Measurements from ENCODE around the gene GARIN5B. TPM values are rescaled to one million over a fixed set of nuclear protein-coding genes. Genes with fewer than 3 reads are reported as not detected.

Gene GARIN5B
- total RNA-seq, 1 experiment from 2014 or later, result not detected

DNA sequence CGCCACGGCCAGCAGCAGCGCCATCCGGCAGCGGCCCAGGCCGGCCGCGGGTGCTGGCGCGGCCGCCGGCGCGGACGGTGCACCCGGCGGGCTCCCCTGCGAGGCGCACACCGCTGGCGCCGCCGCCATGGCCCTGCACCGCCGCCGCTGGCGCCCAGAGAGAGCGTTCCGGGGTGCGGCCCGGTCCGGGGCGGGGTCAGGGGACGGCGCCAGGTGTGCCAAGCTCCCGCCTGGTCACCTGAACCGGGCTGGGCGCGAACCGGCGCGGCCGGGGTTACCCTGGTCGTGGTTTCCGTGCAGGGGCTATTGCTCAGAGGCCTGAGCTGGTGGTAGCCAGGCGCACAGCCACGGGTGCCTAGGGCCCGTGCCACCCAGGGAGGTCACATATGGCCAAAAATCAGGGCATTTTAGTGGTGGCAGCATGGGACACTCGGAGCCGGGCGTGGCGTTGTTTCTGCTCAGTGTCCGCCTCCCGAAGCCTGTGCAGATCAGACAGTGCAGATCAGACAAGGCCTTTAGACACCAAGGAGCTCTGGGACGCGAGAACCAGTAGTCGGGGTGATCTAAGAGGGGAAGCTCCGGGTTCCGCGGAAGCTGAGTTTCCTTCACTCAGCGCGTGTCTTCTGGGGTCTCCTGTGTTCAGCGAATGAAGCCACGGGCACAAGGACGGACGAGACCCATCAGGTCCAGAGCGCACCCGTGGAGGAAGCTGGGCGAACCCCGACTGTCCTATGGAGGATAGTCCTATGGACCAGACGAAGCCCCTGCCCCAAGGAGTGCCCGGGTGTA, 21.3 kb upstream of the GARIN5B start, which contains the start of gene TMEM238:
Gene TMEM238 (minus strand): TSS at position 162 of the 789 bp plus-strand sequence. CDS start 33 bp downstream, at position 129.
- CTCF ChIA-PET, result interaction anchor here (0.6 to 3.0 kb wide), 27 partner anchors 9 to 769 kb away, joined by 3 to 26 read pairs (median 5); partner anchors contain the start of genes DNAAF3, HSPBP1, IL11 and KMT5C
- peaks cover 35% of the 10 kb centered on the region for H3K36me3 Mint-ChIP-seq
- no peak; the same call in 1 of the 2 replicates for ATAC-seq

DNA sequence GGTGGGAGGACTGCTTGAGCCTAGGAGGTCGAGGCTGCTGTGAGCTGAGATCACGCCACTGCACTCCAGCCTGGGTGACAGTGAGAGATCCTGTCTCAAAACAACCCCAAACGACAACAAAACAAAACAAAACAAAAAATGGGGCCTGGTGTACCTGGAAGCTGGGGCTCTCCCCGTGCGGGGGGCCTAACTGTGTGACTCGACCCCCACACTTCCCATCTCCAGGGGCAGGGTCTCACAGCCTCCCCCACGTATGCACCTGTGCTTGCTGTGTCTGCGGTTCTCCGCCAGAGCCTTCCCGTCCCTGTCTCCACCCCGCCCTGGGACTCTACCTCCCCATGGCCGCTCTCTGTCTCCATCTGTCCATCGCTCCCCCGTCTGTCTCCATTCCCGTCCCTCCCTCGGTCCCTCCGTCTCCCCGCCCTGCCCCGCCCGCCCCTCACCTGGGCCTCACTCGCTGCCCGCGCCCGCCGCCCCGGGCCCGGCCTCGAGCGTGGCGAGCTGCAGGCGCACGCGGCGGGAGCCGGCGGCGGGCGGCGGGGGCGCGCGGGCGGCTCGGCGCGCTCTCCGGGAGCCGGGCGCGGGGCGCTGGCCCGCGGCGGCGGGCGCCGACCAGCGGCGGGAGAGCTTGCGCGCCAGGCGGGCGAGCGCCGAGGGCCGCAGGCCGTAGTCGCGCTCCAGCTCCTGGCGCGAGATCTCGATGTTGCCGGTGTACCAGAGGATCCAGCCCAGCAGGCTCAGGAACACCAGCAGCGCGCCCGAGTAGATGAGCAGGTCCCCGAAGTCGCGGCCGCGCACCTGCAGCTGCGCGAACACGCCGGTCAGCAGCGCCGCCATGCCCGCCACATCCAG, 20.4 kb upstream of the GARIN5B start:
- ChIA-PET POLR2A (interaction anchor here (0.5 to 2.2 kb wide), 13 partner anchors 8 to 307 kb away, joined by 3 to 21 read pairs (median 3); partner anchors contain the start of genes IL11, KMT5C and UBE2S), CTCF (interaction anchor here (0.6 to 3.0 kb wide), 28 partner anchors 8 to 271 kb away, joined by 3 to 26 read pairs (median 4); partner anchors contain the start of genes DNAAF3, HSPBP1, IL11 and KMT5C)
- no peak; the same call in none of the 2 replicates for ATAC-seq
- Mint-ChIP-seq H3K27me3 (ENCODE audit: low read depth) (peaks cover 36% of the 10 kb centered on the region), H3K4me3 (peak overlapping the region; percentile 79), H3K36me3 (peaks cover 28% of the 10 kb centered on the region), H3K27ac (peak overlapping the region; percentile 78; the same call in 1 of the 2 replicates), H3K4me1 (peaks cover 34% of the 10 kb centered on the region), H3K9me3 (no peaks in the 10 kb centered on the region)
- peak; percentile 73 for DNase-seq (ENCODE audit: low spot score)
- 0 out of 2 replicates have a peak, but pooled peaks have one; percentile 42 for TF ChIP-seq ZNF416 (CRISPR knock-in tag; IDR thresholded peaks at IDR 0.05)
- TF ChIP-seq, protein P1, sequence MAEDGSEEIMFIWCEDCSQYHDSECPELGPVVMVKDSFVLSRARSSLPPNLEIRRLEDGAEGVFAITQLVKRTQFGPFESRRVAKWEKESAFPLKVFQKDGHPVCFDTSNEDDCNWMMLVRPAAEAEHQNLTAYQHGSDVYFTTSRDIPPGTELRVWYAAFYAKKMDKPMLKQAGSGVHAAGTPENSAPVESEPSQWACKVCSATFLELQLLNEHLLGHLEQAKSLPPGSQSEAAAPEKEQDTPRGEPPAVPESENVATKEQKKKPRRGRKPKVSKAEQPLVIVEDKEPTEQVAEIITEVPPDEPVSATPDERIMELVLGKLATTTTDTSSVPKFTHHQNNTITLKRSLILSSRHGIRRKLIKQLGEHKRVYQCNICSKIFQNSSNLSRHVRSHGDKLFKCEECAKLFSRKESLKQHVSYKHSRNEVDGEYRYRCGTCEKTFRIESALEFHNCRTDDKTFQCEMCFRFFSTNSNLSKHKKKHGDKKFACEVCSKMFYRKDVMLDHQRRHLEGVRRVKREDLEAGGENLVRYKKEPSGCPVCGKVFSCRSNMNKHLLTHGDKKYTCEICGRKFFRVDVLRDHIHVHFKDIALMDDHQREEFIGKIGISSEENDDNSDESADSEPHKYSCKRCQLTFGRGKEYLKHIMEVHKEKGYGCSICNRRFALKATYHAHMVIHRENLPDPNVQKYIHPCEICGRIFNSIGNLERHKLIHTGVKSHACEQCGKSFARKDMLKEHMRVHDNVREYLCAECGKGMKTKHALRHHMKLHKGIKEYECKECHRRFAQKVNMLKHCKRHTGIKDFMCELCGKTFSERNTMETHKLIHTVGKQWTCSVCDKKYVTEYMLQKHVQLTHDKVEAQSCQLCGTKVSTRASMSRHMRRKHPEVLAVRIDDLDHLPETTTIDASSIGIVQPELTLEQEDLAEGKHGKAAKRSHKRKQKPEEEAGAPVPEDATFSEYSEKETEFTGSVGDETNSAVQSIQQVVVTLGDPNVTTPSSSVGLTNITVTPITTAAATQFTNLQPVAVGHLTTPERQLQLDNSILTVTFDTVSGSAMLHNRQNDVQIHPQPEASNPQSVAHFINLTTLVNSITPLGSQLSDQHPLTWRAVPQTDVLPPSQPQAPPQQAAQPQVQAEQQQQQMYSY (CRISPR knock-in tag; IDR thresholded peaks at IDR 0.05), result 0 out of 2 replicates have a peak, but pooled peaks have one; percentile 10
- TF ChIP-seq, protein P2, sequence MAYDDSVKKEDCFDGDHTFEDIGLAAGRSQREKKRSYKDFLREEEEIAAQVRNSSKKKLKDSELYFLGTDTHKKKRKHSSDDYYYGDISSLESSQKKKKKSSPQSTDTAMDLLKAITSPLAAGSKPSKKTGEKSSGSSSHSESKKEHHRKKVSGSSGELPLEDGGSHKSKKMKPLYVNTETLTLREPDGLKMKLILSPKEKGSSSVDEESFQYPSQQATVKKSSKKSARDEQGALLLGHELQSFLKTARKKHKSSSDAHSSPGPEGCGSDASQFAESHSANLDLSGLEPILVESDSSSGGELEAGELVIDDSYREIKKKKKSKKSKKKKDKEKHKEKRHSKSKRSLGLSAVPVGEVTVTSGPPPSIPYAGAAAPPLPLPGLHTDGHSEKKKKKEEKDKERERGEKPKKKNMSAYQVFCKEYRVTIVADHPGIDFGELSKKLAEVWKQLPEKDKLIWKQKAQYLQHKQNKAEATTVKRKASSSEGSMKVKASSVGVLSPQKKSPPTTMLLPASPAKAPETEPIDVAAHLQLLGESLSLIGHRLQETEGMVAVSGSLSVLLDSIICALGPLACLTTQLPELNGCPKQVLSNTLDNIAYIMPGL (CRISPR knock-in tag; IDR thresholded peaks at IDR 0.05), result peak; percentile 26; the same call in 1 of the 2 replicates
- TF ChIP-seq, protein P3, sequence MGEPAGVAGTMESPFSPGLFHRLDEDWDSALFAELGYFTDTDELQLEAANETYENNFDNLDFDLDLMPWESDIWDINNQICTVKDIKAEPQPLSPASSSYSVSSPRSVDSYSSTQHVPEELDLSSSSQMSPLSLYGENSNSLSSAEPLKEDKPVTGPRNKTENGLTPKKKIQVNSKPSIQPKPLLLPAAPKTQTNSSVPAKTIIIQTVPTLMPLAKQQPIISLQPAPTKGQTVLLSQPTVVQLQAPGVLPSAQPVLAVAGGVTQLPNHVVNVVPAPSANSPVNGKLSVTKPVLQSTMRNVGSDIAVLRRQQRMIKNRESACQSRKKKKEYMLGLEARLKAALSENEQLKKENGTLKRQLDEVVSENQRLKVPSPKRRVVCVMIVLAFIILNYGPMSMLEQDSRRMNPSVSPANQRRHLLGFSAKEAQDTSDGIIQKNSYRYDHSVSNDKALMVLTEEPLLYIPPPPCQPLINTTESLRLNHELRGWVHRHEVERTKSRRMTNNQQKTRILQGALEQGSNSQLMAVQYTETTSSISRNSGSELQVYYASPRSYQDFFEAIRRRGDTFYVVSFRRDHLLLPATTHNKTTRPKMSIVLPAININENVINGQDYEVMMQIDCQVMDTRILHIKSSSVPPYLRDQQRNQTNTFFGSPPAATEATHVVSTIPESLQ (CRISPR knock-in tag; IDR thresholded peaks at IDR 0.05), result no peak
- no peak for TF ChIP-seq JAZF1 (CRISPR knock-in tag; IDR thresholded peaks at IDR 0.05)
- TF ChIP-seq SP1 (CRISPR knock-in tag; conservative IDR thresholded peaks at IDR 0.05), result 0 out of 2 replicates have a peak, but pooled peaks have one; percentile 23
- TF ChIP-seq ZNF138 (CRISPR knock-in tag; conservative IDR thresholded peaks at IDR 0.05), result no peak
- TF ChIP-seq, protein P4, sequence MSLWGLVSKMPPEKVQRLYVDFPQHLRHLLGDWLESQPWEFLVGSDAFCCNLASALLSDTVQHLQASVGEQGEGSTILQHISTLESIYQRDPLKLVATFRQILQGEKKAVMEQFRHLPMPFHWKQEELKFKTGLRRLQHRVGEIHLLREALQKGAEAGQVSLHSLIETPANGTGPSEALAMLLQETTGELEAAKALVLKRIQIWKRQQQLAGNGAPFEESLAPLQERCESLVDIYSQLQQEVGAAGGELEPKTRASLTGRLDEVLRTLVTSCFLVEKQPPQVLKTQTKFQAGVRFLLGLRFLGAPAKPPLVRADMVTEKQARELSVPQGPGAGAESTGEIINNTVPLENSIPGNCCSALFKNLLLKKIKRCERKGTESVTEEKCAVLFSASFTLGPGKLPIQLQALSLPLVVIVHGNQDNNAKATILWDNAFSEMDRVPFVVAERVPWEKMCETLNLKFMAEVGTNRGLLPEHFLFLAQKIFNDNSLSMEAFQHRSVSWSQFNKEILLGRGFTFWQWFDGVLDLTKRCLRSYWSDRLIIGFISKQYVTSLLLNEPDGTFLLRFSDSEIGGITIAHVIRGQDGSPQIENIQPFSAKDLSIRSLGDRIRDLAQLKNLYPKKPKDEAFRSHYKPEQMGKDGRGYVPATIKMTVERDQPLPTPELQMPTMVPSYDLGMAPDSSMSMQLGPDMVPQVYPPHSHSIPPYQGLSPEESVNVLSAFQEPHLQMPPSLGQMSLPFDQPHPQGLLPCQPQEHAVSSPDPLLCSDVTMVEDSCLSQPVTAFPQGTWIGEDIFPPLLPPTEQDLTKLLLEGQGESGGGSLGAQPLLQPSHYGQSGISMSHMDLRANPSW (CRISPR knock-in tag; conservative IDR thresholded peaks at IDR 0.05; ENCODE audit: low read depth), result no peak
- TF ChIP-seq TEAD4 (CRISPR knock-in tag; IDR thresholded peaks at IDR 0.05), result no peak

More for the DNA sequence above, 21.3 kb upstream of the GARIN5B start, which contains the start of gene TMEM238:
- Mint-ChIP-seq H3K27ac (peak within 1 kb of the TSS; percentile 99), H3K9me3 (no peaks in the 10 kb centered on the region), H3K4me3 (peak within 1 kb of the TSS; percentile 100), H3K27me3 (ENCODE audit: low read depth) (peaks cover 30% of the 10 kb centered on the region), H3K4me1 (peaks cover 36% of the 10 kb centered on the region)
- POLR2A ChIA-PET, result interaction anchor here (0.6 to 2.2 kb wide), 15 partner anchors 9 to 272 kb away, joined by 3 to 21 read pairs (median 3); partner anchors contain the start of genes IL11, KMT5C and UBE2S
- no peak for TF ChIP-seq ZBTB21 (CRISPR knock-in tag; IDR thresholded peaks at IDR 0.05; ENCODE audit: borderline replicate concordance)
- TF ChIP-seq ZNF423 (CRISPR knock-in tag; IDR thresholded peaks at IDR 0.05), result peak; percentile 36; the same call in 1 of the 2 replicates
- TF ChIP-seq, protein P5, sequence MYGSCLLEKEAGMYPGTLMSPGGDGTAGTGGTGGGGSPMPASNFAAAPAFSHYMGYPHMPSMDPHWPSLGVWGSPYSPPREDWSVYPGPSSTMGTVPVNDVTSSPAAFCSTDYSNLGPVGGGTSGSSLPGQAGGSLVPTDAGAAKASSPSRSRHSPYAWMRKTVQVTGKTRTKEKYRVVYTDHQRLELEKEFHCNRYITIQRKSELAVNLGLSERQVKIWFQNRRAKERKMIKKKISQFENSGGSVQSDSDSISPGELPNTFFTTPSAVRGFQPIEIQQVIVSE (CRISPR knock-in tag; IDR thresholded peaks at IDR 0.05; ENCODE audit: borderline replicate concordance), result no peak
- TF ChIP-seq NFATC4 (CRISPR knock-in tag; IDR thresholded peaks at IDR 0.05), result no peak
- no peak for TF ChIP-seq TEAD1 (CRISPR knock-in tag; IDR thresholded peaks at IDR 0.05)
- no peak for DNase-seq (ENCODE audit: low spot score)

Data from WTC11 (cell line).